ENCODE data around the gene ARHGAP25. TPM values are rescaled to one million over a fixed set of nuclear protein-coding genes. Genes with fewer than 3 reads are reported as not detected.

ARHGAP25 gene
- total RNA-seq, 3 donors from 2014 or later: 3.1 to 8.8 (median 8.2) TPM

GRCh38 chr2:68853035-68853434 lies 118.4 kb downstream of the ARHGAP25 start:
- TF ChIP-seq, protein P1, sequence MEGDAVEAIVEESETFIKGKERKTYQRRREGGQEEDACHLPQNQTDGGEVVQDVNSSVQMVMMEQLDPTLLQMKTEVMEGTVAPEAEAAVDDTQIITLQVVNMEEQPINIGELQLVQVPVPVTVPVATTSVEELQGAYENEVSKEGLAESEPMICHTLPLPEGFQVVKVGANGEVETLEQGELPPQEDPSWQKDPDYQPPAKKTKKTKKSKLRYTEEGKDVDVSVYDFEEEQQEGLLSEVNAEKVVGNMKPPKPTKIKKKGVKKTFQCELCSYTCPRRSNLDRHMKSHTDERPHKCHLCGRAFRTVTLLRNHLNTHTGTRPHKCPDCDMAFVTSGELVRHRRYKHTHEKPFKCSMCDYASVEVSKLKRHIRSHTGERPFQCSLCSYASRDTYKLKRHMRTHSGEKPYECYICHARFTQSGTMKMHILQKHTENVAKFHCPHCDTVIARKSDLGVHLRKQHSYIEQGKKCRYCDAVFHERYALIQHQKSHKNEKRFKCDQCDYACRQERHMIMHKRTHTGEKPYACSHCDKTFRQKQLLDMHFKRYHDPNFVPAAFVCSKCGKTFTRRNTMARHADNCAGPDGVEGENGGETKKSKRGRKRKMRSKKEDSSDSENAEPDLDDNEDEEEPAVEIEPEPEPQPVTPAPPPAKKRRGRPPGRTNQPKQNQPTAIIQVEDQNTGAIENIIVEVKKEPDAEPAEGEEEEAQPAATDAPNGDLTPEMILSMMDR (IDR thresholded peaks at IDR 0.05): no peak
- intact Hi-C loops (cut with DNase I, micrococcal nuclease): no loop called here
- ATAC-seq (no peak), DNase-seq (no peak)
- Histone ChIP-seq H3K36me3 (ENCODE audit: low read depth) (no peaks in the 10 kb centered on the region), H3K9me3 (no peaks in the 10 kb centered on the region), H3K4me1 (ENCODE audit: low read depth) (no peaks in the 10 kb centered on the region), H3K4me3 (no peak overlapping the region)

GRCh38 chr2:68853915-68854314 lies 119.3 kb downstream of the ARHGAP25 start:
- H3K4me3 ChIP-seq: no peak overlapping the region
- TF ChIP-seq, protein P1 (IDR thresholded peaks at IDR 0.05): no peak
- intact Hi-C loops (cut with DNase I, micrococcal nuclease): no loop called here
- ATAC-seq (no peak), DNase-seq (no peak)
- no peaks in the 10 kb centered on the region for H3K9me3 ChIP-seq
- no peaks in the 10 kb centered on the region for H3K4me1 ChIP-seq (ENCODE audit: low read depth)
- H3K36me3 ChIP-seq (ENCODE audit: low read depth): no peaks in the 10 kb centered on the region

DNA sequence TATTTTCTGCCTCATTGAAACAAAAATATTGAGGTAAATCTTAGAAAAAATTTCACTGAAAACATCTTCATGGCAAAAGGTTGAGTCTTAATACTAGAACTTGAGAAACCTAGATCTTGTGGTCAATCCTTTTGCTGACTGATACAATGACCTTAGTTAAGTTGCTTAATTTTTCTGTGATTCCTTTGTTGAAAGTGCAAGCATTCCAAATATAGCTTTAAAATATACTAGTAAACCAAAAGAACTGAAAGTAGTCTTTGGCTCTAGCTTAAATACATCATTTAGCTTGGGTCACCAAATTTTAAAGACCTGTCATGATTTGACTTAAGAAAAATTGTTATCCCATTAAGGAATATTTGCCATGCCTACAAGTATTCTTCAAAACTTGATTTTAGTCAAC lies 119.9 kb downstream of the ARHGAP25 start:
- intact Hi-C loops (cut with DNase I, micrococcal nuclease): no loop called here
- TF ChIP-seq, protein P1 (IDR thresholded peaks at IDR 0.05): no peak
- Histone ChIP-seq H3K36me3 (ENCODE audit: low read depth) (no peaks in the 10 kb centered on the region), H3K4me1 (ENCODE audit: low read depth) (no peaks in the 10 kb centered on the region), H3K9me3 (no peaks in the 10 kb centered on the region), H3K4me3 (no peak overlapping the region)
- ATAC-seq (no peak), DNase-seq (no peak)

- ATAC-seq: no peak
Observed at GRCh38 chr2:68855550-68855949, 120.9 kb downstream of the ARHGAP25 start.

GRCh38 chr2:68857202-68857845 lies 122.7 kb downstream of the ARHGAP25 start:
- no peaks in the 10 kb centered on the region for H3K4me1 ChIP-seq (ENCODE audit: low read depth)
- intact Hi-C loops (cut with DNase I, micrococcal nuclease): no loop called here
- H3K4me3 ChIP-seq: no peak overlapping the region
- ATAC-seq (no peak), DNase-seq (no peak)
- TF ChIP-seq, protein P1 (IDR thresholded peaks at IDR 0.05): no peak
- no peaks in the 10 kb centered on the region for H3K36me3 ChIP-seq (ENCODE audit: low read depth)
- H3K9me3 ChIP-seq: no peaks in the 10 kb centered on the region

More at GRCh38 chr2:68855550-68855949, 120.9 kb downstream of the ARHGAP25 start:
- no peak overlapping the region for H3K4me3 ChIP-seq
- intact Hi-C loops (cut with DNase I, micrococcal nuclease): no loop called here
- H3K9me3 ChIP-seq: no peaks in the 10 kb centered on the region
- H3K4me1 ChIP-seq (ENCODE audit: low read depth): no peaks in the 10 kb centered on the region
- DNase-seq: no peak
- H3K36me3 ChIP-seq (ENCODE audit: low read depth): no peaks in the 10 kb centered on the region
- TF ChIP-seq, protein P1 (IDR thresholded peaks at IDR 0.05): no peak

Data from mucosa of descending colon (tissue), 3 donors.